CD4-positive, alpha-beta T cell (primary cell): ENCODE results near the gene PPP1R3F. TPM values are rescaled to one million over a fixed set of nuclear protein-coding genes. Genes with fewer than 3 reads are reported as not detected.
"Not testable (repeated sequence)": the region's sequence is repeated elsewhere in the genome, so short reads cannot be mapped to it uniquely, and the experiment has no call there.

ENCODE experiments used
- ATAC-seq: fragments of 200-7000 bp; cut with Tn5 transposase; one replicate; pipeline ENCODE4 v1.10.0; 2022; ENCODE audit warnings: mild to moderate bottlenecking; ENCODE audit not compliant: poor library complexity
- CTCF ChIA-PET: fragments of 350-600 bp; sonication (Branson Sonifier 250); formaldehyde crosslinking; loops from one replicate; lab custom pipeline; 2021; ENCODE audit warnings: antibody characterized with exemption, inconsistent platforms; lab: Charles Lee
- POLR2A ChIA-PET: fragments of 350-600 bp; sonication (Branson Sonifier 250); formaldehyde crosslinking; loops from one replicate; lab custom pipeline; 2021; ENCODE audit warnings: antibody characterized with exemption, inconsistent platforms; lab: Charles Lee
- DNase-seq, 14 experiments: peaks; one replicate each; pipeline ENCODE4 v3.0.0-alpha.2; 2013 to 2020; ENCODE audit warnings: mixed read lengths in 2 of 14
- H3K27ac ChIP-seq, 2 donors: one replicate each; pipeline versions ENCODE4 v1.5.1 to v1.7.0; 2013; ENCODE audit warnings: low read length in 2 of 2, low read depth in 1 of 2, mild to moderate bottlenecking in 1 of 2
- H3K27me3 ChIP-seq, 2 experiments: 1 replicate in 1 of 2; 2 replicates in 1 of 2; pipeline versions ENCODE4 v1.6.1 to v1.7.0; 2013; ENCODE audit warnings: low read length in 2 of 2, control low read depth in 1 of 2, mild to moderate bottlenecking in 1 of 2, moderate library complexity in 1 of 2; ENCODE audit not compliant: insufficient read depth in 2 of 2, control insufficient read depth in 1 of 2
- H3K36me3 ChIP-seq: one replicate; pipeline ENCODE4 v1.6.1; 2013; ENCODE audit warnings: low read length, control low read depth; ENCODE audit not compliant: insufficient read depth
- H3K4me1 ChIP-seq: one replicate; pipeline ENCODE4 v1.6.1; 2013; ENCODE audit warnings: low read length, control low read depth; ENCODE audit not compliant: insufficient read depth
- H3K4me3 ChIP-seq: one replicate; pipeline ENCODE4 v1.5.1; 2013; ENCODE audit warnings: mild to moderate bottlenecking, low read length, moderate library complexity
- H3K9me3 ChIP-seq, 2 experiments: 1 replicate in 1 of 2; 2 replicates in 1 of 2; pipeline versions ENCODE4 v1.6.1 to v1.7.0; 2013; ENCODE audit warnings: low read length in 2 of 2, mild to moderate bottlenecking in 2 of 2, control low read depth in 1 of 2, moderate library complexity in 1 of 2; ENCODE audit not compliant: control insufficient read depth in 1 of 2, insufficient read depth in 1 of 2
- H3K27ac Mint-ChIP-seq: one replicate; pipeline ENCODE4 v1.8.0; 2020; ENCODE audit warnings: mixed read lengths
- H3K27me3 Mint-ChIP-seq: one replicate; pipeline ENCODE4 v1.8.0; 2021; ENCODE audit warnings: mixed read lengths
- H3K36me3 Mint-ChIP-seq: one replicate; pipeline ENCODE4 v1.8.0; 2021; ENCODE audit warnings: low read depth, mixed read lengths
- H3K4me1 Mint-ChIP-seq: one replicate; pipeline ENCODE4 v1.8.0; 2021; ENCODE audit warnings: low read depth, mixed read lengths
- H3K4me3 Mint-ChIP-seq: one replicate; pipeline ENCODE4 v1.8.0; 2020; ENCODE audit warnings: mild to moderate bottlenecking, mixed read lengths
- H3K9me3 Mint-ChIP-seq: one replicate; pipeline ENCODE4 v1.8.0; 2020; ENCODE audit warnings: mixed read lengths
- CTCF ChIP-seq: fragments of 200-600 bp; IDR thresholded peaks from one replicate; pipeline ENCODE4 v1.8.0; 2022; ENCODE audit warnings: antibody characterized with exemption, mild to moderate bottlenecking
- intact Hi-C, 2 experiments: fragments of 100-400 bp; cut with DNase I in 1 of 2; cut with micrococcal nuclease in 1 of 2; formaldehyde crosslinking; loops; one replicate each; pipeline versions ENCODE4 v1.15.1 to v1.9.0; 2023 to 2025; cut with DNase I, micrococcal nuclease
- total RNA-seq, 174 experiments: library from RNA in 2 of 174; stranded (reverse) in 2 of 174; gene quantifications; one replicate each; pipeline ENCODE4 v1.2.3 and lab custom pipeline; 2021 to 2026

The PPP1R3F gene
- total RNA-seq, 2 experiments from 2014 or later: 8.5 to 9.1 TPM

GRCh38 chrX:49291615-49292337 is 22.2 kb downstream of the PPP1R3F start:
- POLR2A ChIA-PET: interaction anchor here (0.6 to 1.1 kb wide), 3 partner anchors 19 to 136 kb away, joined by 3 to 6 read pairs (median 3); no protein-coding TSS in a partner anchor
- Histone ChIP-seq H3K27me3 (no peaks in the 10 kb centered on the region), H3K4me3 (no peak overlapping the region), H3K27ac (no peak overlapping the region), H3K36me3 (no peaks in the 10 kb centered on the region), H3K4me1 (peaks cover 35% of the 10 kb centered on the region), H3K9me3 (no peaks in the 10 kb centered on the region)
- DNase-seq (peak; percentile 48 to 81 (median 61)), ATAC-seq (peak; percentile 98)
- intact Hi-C loops: loop anchor here in 1 of 2 experiments (5.0 kb wide), 1 partner anchor 461 kb away; no protein-coding TSS in a partner anchor
- H3K27ac Mint-ChIP-seq: peak overlapping the region; percentile 38
- H3K9me3 Mint-ChIP-seq: no peaks in the 10 kb centered on the region
- no peak overlapping the region for H3K4me3 Mint-ChIP-seq
- H3K36me3 Mint-ChIP-seq: no peaks in the 10 kb centered on the region
- H3K4me1 Mint-ChIP-seq: peaks cover 28% of the 10 kb centered on the region
- peak; percentile 42 for TF ChIP-seq CTCF
- no peaks in the 10 kb centered on the region for H3K27me3 Mint-ChIP-seq
- CTCF ChIA-PET: interaction anchor here (1.0 to 1.4 kb wide), 3 partner anchors 12 to 252 kb away, joined by 3 to 5 read pairs (median 4); no protein-coding TSS in a partner anchor

DNA sequence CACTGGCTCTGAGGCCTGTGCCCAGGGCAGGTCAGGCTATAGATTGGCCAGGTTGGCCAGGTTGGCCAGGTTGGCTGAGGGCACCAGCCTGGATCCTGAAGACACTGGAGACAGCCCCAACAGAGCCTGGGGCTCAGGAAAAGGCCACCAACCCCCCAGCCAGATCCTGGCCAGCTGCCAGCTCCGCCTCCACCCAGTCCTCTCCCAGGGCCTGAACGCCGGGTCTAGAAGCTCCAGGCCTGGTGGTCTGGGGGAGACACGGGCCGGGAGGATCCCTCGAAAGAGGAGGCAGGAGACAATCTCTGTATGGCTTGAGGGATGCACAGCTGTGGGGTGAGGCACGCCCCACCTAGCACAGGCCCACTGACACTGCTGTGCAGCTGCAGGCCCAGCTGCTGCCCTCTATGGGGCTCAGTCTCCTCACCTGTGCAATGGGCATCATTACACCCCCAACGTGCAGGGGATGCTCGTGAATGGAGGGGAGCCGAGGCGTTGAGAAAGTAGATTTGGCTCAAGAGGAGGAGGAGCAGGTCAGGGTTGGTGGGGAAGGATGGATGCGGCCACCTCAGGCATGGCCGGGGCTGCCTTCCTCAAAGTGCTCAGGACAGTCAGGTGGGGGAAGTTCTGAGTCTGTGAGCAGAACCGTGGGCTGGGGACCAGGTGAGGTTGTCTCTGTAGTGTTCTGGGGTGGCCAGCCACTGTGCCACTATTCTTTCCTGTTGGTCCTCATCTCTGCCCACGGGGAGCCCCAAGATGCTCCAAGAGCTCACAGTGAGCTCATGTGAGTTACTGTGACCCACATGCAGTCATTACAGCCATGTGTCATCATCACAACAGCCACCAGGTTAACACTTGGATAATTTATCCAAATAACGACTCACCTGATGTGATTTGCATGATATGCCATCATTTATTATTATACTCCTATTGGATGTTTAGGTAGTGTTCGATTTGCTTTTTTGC is 23.1 kb downstream of the PPP1R3F start:
- H3K4me3 ChIP-seq: no peak overlapping the region
- H3K36me3 Mint-ChIP-seq: no peaks in the 10 kb centered on the region
- no peaks in the 10 kb centered on the region for H3K27me3 Mint-ChIP-seq
- no peaks in the 10 kb centered on the region for H3K9me3 Mint-ChIP-seq
- no peak for TF ChIP-seq CTCF
- intact Hi-C loops: loop anchor here in 1 of 2 experiments (5.0 kb wide), 1 partner anchor 460 kb away; no protein-coding TSS in a partner anchor
- ChIA-PET CTCF (interaction anchor here (1.0 to 1.4 kb wide), 3 partner anchors 13 to 253 kb away, joined by 3 to 5 read pairs (median 4); no protein-coding TSS in a partner anchor), POLR2A (interaction anchor here (0.7 to 1.2 kb wide), 3 partner anchors 19 to 137 kb away, joined by 3 to 6 read pairs (median 3); no protein-coding TSS in a partner anchor)
- H3K4me3 Mint-ChIP-seq: no peak overlapping the region
- DNase-seq (no peak), ATAC-seq (no peak)
- H3K27ac ChIP-seq: no peak overlapping the region
- H3K4me1 ChIP-seq: peaks cover 31% of the 10 kb centered on the region
- no peak overlapping the region for H3K27ac Mint-ChIP-seq
- H3K27me3 ChIP-seq: no peaks in the 10 kb centered on the region
- H3K36me3 ChIP-seq: no peaks in the 10 kb centered on the region
- peaks cover 24% of the 10 kb centered on the region for H3K4me1 Mint-ChIP-seq
- H3K9me3 ChIP-seq: no peaks in the 10 kb centered on the region

DNA sequence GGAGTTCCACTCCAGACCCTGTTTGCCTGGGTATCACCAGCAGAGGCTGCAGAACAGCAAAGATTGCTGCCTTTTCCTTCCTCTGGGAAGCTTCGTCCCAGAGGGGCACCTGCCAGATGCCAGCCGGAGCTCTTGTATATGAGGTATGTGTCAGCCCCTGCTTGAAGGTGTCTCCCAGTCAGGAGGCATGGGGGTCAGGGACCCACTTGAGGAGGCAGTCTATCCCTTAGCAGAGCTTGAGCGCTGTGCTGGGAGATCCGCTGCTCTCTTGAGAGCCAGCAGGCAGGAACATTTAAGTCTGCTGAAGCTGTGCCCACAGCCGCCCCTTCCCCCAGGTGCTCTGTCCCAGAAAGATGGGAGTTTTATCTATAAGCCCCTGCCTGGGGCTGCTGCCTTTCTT is 29.7 kb downstream of the PPP1R3F start:
- H3K4me1 ChIP-seq, DNase-seq, POLR2A ChIA-PET, H3K9me3 Mint-ChIP-seq, CTCF ChIA-PET, H3K36me3 ChIP-seq, H3K9me3 ChIP-seq, H3K27me3 Mint-ChIP-seq, H3K4me3 Mint-ChIP-seq, H3K27ac ChIP-seq, ATAC-seq, H3K4me3 ChIP-seq, H3K27ac Mint-ChIP-seq, H3K4me1 Mint-ChIP-seq, intact Hi-C loops, H3K36me3 Mint-ChIP-seq, H3K27me3 ChIP-seq: not testable (repeated sequence)
